ENCODE results near the gene PTPRT. TPM values are rescaled to one million over a fixed set of nuclear protein-coding genes. Genes with fewer than 3 reads are reported as not detected.

Gene PTPRT
- total RNA-seq, 1 experiment from 2014 or later, result not detected

GRCh38 chr20:42319252-42320013 is 870.3 kb downstream of the PTPRT start:
- peaks cover 26% of the 10 kb centered on the region; the same call in 1 of the 2 replicates for H3K9me3 ChIP-seq (ENCODE audit: low read length)
- no peak overlapping the region for H2AFZ ChIP-seq (ENCODE audit: low read length)
- ChIA-PET CTCF (no interaction called here), POLR2A (ENCODE audit: unreplicated experiment) (no interaction called here)
- H3K27ac ChIP-seq (ENCODE audit: low read length), result no peak overlapping the region
- no peaks in the 10 kb centered on the region for H3K36me3 ChIP-seq (ENCODE audit: low read depth, low read length)
- no peak overlapping the region for H3K4me2 ChIP-seq (ENCODE audit: low read length)
- no peaks in the 10 kb centered on the region for H3K9me2 ChIP-seq (replicated peaks; ENCODE audit: low read length)
- intact Hi-C loops (cut with micrococcal nuclease), result no loop called here
- ATAC-seq, result no peak
- TF ChIP-seq EZH2phosphoT487 (IDR thresholded peaks at IDR 0.05; ENCODE audit: borderline replicate concordance, low read length) (no peak), CTCF (conservative IDR thresholded peaks at IDR 0.05; ENCODE audit: low read depth, low read length) (no peak), EZH2 (IDR thresholded peaks at IDR 0.05; ENCODE audit: low read length, unreplicated experiment) (no peak)
- H4K20me1 ChIP-seq (ENCODE audit: low read length), result no peaks in the 10 kb centered on the region
- H3K4me3 ChIP-seq (ENCODE audit: low read length), result no peak overlapping the region
- H3F3A ChIP-seq (ENCODE audit: low read length, unreplicated experiment), result no peaks in the 10 kb centered on the region
- no peaks in the 10 kb centered on the region for H3K4me1 ChIP-seq (ENCODE audit: insufficient read depth, low read length)
- no TSS peak for BruUV-seq (replicated peaks)
- no peak for DNase-seq
- no peaks in the 10 kb centered on the region for H3K79me2 ChIP-seq (ENCODE audit: low read length)
- H3K27me3 ChIP-seq (ENCODE audit: low read length), result no peaks in the 10 kb centered on the region
- H3K9ac ChIP-seq (ENCODE audit: low read length), result no peak overlapping the region

- no TSS peak for BruUV-seq (replicated peaks)
- Histone ChIP-seq H3K27me3 (ENCODE audit: low read length) (no peaks in the 10 kb centered on the region), H3K4me3 (ENCODE audit: low read length) (no peak overlapping the region), H3K27ac (ENCODE audit: low read length) (no peak overlapping the region), H3K36me3 (ENCODE audit: low read depth, low read length) (no peaks in the 10 kb centered on the region), H3K4me2 (ENCODE audit: low read length) (no peak overlapping the region), H3K79me2 (ENCODE audit: low read length) (no peaks in the 10 kb centered on the region), H3K4me1 (ENCODE audit: insufficient read depth, low read length) (no peaks in the 10 kb centered on the region), H3K9ac (ENCODE audit: low read length) (no peak overlapping the region), H3K9me3 (ENCODE audit: low read length) (peaks cover 26% of the 10 kb centered on the region; the same call in 1 of the 2 replicates), H3F3A (ENCODE audit: low read length, unreplicated experiment) (no peaks in the 10 kb centered on the region), H2AFZ (ENCODE audit: low read length) (no peak overlapping the region), H4K20me1 (ENCODE audit: low read length) (no peaks in the 10 kb centered on the region), H3K9me2 (replicated peaks; ENCODE audit: low read length) (no peaks in the 10 kb centered on the region)
- DNase-seq, result no peak
- ChIA-PET CTCF (no interaction called here), POLR2A (ENCODE audit: unreplicated experiment) (no interaction called here)
- TF ChIP-seq EZH2phosphoT487 (IDR thresholded peaks at IDR 0.05; ENCODE audit: borderline replicate concordance, low read length) (no peak), CTCF (conservative IDR thresholded peaks at IDR 0.05; ENCODE audit: low read depth, low read length) (no peak), EZH2 (IDR thresholded peaks at IDR 0.05; ENCODE audit: low read length, unreplicated experiment) (no peak)
- intact Hi-C loops (cut with micrococcal nuclease), result no loop called here
- ATAC-seq, result no peak
Measured at GRCh38 chr20:42313704-42314103, 876.0 kb downstream of the PTPRT start.

GRCh38 chr20:42309050-42309449 is 880.7 kb downstream of the PTPRT start:
- no peak overlapping the region for H3K4me3 ChIP-seq (ENCODE audit: low read length)
- H4K20me1 ChIP-seq (ENCODE audit: low read length), result no peaks in the 10 kb centered on the region
- H3K79me2 ChIP-seq (ENCODE audit: low read length), result no peaks in the 10 kb centered on the region
- H3K4me1 ChIP-seq (ENCODE audit: insufficient read depth, low read length), result no peaks in the 10 kb centered on the region
- no peak overlapping the region for H3K9ac ChIP-seq (ENCODE audit: low read length)
- intact Hi-C loops (cut with micrococcal nuclease), result no loop called here
- ATAC-seq, result no peak
- POLR2A ChIA-PET (ENCODE audit: unreplicated experiment), result no interaction called here
- H3K9me3 ChIP-seq (ENCODE audit: low read length), result peaks cover 17% of the 10 kb centered on the region; the same call in 1 of the 2 replicates
- CTCF ChIA-PET, result no interaction called here
- no peak for DNase-seq
- no peaks in the 10 kb centered on the region for H3K36me3 ChIP-seq (ENCODE audit: low read depth, low read length)
- H3K9me2 ChIP-seq (replicated peaks; ENCODE audit: low read length), result no peaks in the 10 kb centered on the region
- no peaks in the 10 kb centered on the region for H3K27me3 ChIP-seq (ENCODE audit: low read length)
- H3F3A ChIP-seq (ENCODE audit: low read length, unreplicated experiment), result no peaks in the 10 kb centered on the region
- TF ChIP-seq EZH2phosphoT487 (IDR thresholded peaks at IDR 0.05; ENCODE audit: borderline replicate concordance, low read length) (no peak), EZH2 (IDR thresholded peaks at IDR 0.05; ENCODE audit: low read length, unreplicated experiment) (no peak), CTCF (conservative IDR thresholded peaks at IDR 0.05; ENCODE audit: low read depth, low read length) (no peak)
- no TSS peak for BruUV-seq (replicated peaks)
- no peak overlapping the region for H3K4me2 ChIP-seq (ENCODE audit: low read length)
- no peak overlapping the region for H3K27ac ChIP-seq (ENCODE audit: low read length)
- no peak overlapping the region for H2AFZ ChIP-seq (ENCODE audit: low read length)

All from PC-3 (cell line).